Activated effector memory CD4-positive, alpha-beta T cell treated with anti-CD3 and anti-CD28 coated beads, Interleukin-2, amount 50 U/mL, for 16 hours (primary cell): ENCODE measurements around the gene RNF17.

ENCODE experiments used
- DNase-seq: peaks from one replicate; pipeline ENCODE4 v3.0.0-alpha.2; 2020

Gene RNF17

GRCh38 chr13:24906268-24906667 is 142.3 kb downstream of the RNF17 start:
- no peak for DNase-seq

GRCh38 chr13:24910502-24911132 is 146.6 kb downstream of the RNF17 start:
- DNase-seq: no peak

DNA sequence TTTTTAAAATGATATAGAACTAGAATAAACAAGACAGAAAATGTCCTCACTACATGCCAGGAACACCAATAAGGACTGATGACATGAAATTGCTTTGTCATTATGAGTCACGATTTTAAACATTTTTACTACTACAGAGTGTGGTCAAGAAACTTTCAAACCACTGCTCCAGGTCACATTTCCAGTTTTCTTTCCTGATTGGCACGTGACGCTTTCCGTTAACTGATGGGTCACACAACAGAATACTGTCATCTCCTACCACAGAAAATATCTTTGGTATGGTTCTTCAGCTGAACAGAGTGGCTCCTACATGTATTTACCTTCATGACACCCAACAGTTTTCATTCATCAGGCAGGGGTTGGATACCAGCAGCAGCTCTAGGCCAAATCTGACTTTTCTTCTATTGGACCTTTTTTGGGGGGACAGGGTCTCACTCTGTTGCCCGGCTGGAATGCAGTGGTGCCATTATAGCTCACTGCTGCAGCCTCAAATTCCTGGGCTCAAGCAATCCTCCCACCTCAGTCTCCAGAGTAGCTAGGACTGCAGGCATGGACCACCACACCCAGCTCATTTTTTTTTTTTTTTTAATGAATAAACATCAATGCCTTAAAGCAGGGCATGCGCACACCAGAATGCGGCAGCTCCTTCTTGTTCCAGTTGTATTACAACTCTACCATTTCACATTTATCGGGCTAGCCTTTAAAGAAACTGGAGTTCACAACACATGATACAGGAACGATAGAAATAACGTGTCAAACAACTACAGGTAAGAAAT is 147.4 kb downstream of the RNF17 start:
- DNase-seq: no peak

DNA sequence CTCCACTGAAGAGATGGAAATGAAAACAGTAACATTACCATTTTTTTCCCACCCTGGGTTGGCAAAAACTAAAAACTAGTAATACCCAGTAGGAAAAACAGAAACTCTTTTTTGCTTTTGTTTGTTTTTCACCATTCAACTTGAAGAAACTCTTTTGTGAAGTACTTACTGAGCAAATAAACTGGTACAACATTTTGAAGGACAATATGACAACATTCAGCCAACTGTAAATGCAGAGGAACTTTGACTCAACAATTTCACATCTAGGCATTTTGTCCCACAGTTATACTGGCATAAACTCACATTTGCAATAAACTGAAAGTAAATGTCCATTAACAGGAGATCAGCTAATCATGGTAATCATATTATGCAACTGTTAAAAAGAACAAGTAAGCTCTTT is 152.5 kb downstream of the RNF17 start:
- DNase-seq: no peak

DNA sequence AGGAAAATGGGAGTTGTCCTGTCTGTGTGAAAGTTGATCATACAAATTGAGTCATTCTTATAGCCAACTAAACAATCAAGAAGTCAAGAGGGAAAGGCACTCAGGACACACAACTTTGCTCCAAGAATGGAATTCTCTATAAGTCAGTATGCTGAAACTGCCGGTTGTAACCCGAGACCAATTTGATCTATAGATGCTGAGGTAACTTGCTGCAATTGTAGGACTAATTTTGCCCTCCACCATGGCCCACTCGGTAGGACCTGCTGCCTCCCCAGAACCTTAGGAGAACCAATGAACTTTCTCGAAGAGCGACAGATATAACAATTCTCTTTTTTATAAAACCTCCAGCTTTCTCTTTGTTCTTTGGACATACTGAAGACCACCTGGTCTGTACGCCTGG is 157.0 kb downstream of the RNF17 start:
- no peak for DNase-seq

DNA sequence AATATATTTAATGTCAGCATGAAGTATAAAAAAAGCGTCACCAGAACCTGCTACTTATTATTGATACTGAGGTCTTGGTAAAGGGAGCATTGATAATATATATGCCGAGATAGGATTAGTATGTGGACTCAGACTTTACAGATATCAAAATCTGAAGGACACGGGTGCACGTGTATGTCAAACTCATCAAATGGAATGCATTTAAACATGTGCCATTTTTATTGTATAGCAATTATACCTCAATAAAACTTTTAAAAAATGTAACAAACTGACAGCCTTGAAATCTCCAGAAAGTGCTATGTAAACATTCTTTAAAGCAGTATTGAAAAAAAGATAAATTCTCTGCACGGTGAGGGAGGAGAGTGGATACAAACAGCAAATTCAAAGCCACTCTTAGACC is 157.9 kb downstream of the RNF17 start:
- no peak for DNase-seq

DNA sequence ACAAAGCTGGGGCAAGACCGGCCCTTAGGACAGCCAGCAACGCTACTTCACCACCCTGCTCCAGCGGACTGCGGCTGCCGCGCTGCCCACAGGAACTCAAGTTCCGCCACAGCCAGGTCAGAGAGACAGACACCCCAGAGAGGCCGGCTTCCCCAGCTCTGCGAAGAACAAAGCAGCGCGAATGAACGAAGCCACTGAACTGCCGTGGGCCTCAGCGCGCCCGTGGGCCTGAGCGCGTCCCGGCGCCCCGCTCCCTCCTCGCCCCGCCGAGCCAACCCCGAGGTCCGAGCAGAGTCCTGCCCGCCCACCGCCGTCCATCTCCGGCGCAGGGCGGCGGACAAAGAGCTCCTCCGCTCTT is 158.4 kb downstream of the RNF17 start:
- DNase-seq: no peak

GRCh38 chr13:24922745-24923591 is 159.0 kb downstream of the RNF17 start:
- peak; percentile 98 for DNase-seq

GRCh38 chr13:24925318-24926231 is 161.6 kb downstream of the RNF17 start:
- DNase-seq: no peak

DNA sequence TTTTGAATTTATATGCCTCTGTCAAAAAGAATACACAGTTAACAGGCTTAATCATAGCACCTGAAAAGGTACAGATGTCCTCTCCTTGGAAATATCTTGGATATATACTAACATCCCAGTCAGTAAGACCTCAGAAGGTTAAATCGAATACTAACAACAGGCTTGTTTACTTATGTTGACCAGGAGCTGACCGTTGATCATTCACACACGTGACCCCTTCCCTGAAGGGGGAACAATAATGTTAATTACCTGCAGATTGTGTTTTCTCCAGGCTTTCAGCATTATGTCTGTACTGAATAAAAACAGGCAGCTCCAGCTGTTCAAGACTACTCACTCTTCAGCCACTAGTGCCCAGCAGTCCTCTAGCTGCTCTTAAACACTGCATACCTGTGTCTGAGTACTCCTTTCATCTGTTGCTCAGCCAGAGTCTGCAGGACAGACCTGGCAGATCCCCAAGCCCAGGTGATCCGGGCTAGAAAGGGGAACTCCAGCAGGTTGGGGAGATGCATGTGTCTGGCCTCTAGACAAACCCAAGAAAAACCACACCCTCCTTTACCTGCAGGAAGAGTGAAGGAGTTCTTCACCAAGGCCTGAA is 163.9 kb downstream of the RNF17 start:
- no peak for DNase-seq

DNA sequence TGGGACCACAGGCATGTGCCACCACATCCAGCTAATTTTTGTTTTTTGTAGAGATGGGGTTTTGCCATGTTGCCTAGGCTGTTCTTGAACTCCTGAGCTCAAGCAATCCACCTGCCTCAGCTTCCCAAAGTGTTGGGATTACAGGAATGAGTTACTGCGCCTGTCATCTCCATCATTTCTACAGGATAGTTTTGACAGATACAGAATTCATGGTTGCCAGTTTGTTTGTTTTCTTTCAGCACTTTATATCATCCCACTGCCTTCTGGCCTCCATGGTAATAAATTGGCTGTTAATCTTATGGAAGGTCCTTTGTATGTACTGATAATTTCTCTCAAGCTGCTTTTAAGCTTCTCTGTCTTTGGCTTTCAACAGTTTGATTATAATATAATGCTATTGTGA is 165.2 kb downstream of the RNF17 start:
- no peak for DNase-seq
